ENCODE measurements around the gene CYCS. TPM values are rescaled to one million over a fixed set of nuclear protein-coding genes. Genes with fewer than 3 reads are reported as not detected.

Gene CYCS
- total and polyA plus RNA-seq, 11 donors, result 125 to 774 (median 524) TPM

GRCh38 chr7:25109276-25109675 lies 15.8 kb downstream of the CYCS start:
- Histone ChIP-seq H3K4me1 (peaks cover 0 to 7% (median 0%) of the 10 kb centered on the region in 12 donors), H3K4me3 (no peak overlapping the region), H3K27ac (no peak overlapping the region), H3K9me3 (no peaks in the 10 kb centered on the region), H3K36me3 (no peaks in the 10 kb centered on the region), H3K27me3 (no peaks in the 10 kb centered on the region)
- DNase-seq (no peak), ATAC-seq (no peak)
- TF ChIP-seq CTCF (IDR thresholded peaks at IDR 0.05) (no peak), POLR2A (IDR thresholded peaks at IDR 0.05) (no peak)
- WGBS, 4 donors, result 27 to 58% (median 40%) methylated on average over 3 of the region's 3 CpGs
- intact Hi-C loops (cut with DNase I), result no loop called here

GRCh38 chr7:25105911-25106310 lies 19.1 kb downstream of the CYCS start:
- Histone ChIP-seq H3K27me3 (no peaks in the 10 kb centered on the region), H3K9me3 (no peaks in the 10 kb centered on the region), H3K36me3 (no peaks in the 10 kb centered on the region), H3K27ac (no peak overlapping the region), H3K4me1 (peaks cover 0 to 7% (median 0%) of the 10 kb centered on the region in 12 donors), H3K4me3 (no peak overlapping the region)
- DNase-seq (no peak), ATAC-seq (peak in 1 of 4 donors; percentile 22)
- intact Hi-C loops (cut with DNase I), result no loop called here
- WGBS, 4 donors, result 70 to 89% (median 82%) methylated on average over 3 of the region's 3 CpGs
- TF ChIP-seq POLR2A (IDR thresholded peaks at IDR 0.05), result no peak
- no peak for TF ChIP-seq CTCF (IDR thresholded peaks at IDR 0.05)

GRCh38 chr7:25103773-25104172 lies 21.3 kb downstream of the CYCS start:
- WGBS, 4 donors, result 87 to 89% (median 88%) methylated on average over 5 of the region's 5 CpGs
- no peaks in the 10 kb centered on the region for H3K9me3 ChIP-seq
- no peak overlapping the region for H3K27ac ChIP-seq
- no peaks in the 10 kb centered on the region for H3K4me1 ChIP-seq
- DNase-seq (no peak), ATAC-seq (no peak)
- no peaks in the 10 kb centered on the region for H3K27me3 ChIP-seq
- no peak overlapping the region for H3K4me3 ChIP-seq
- H3K36me3 ChIP-seq, result no peaks in the 10 kb centered on the region
- no peak for TF ChIP-seq CTCF (IDR thresholded peaks at IDR 0.05)
- intact Hi-C loops (cut with DNase I), result no loop called here

- intact Hi-C loops (cut with DNase I), result no loop called here
- TF ChIP-seq POLR2A (IDR thresholded peaks at IDR 0.05) (no peak), CTCF (IDR thresholded peaks at IDR 0.05) (no peak)
- Histone ChIP-seq H3K27ac (no peak overlapping the region), H3K9me3 (no peaks in the 10 kb centered on the region), H3K4me1 (peaks cover 0 to 3% (median 0%) of the 10 kb centered on the region in 12 donors), H3K36me3 (no peaks in the 10 kb centered on the region), H3K4me3 (no peak overlapping the region), H3K27me3 (no peaks in the 10 kb centered on the region)
- ATAC-seq (no peak), DNase-seq (no peak)
Observed at GRCh38 chr7:25101817-25102216, 23.2 kb downstream of the CYCS start.
